Anterior cingulate cortex (tissue), 58 donors: Measurements from ENCODE around the gene COA6.

Experiments used
- DNase-seq, 58 donors: peaks; one replicate each; lab custom pipeline; 2025; lab: John Stamatoyannopoulos, UW

The COA6 gene

GRCh38 chr1:234373064-234373958, at the start of gene COA6:
TSS of gene COA6 (plus strand) at chr1:234373456. CDS start at chr1:234373467, 11 bp downstream.
- DNase-seq = peak; percentile 53 to 97 (median 90)

GRCh38 chr1:234324821-234325220, 48.4 kb upstream of the COA6 start:
- DNase-seq = no peak

- DNase-seq = no peak
Observed at GRCh38 chr1:234325878-234326496, 47.3 kb upstream of the COA6 start.

GRCh38 chr1:234326497-234327366, 46.5 kb upstream of the COA6 start:
- DNase-seq = peak in 21 of 58 donors; percentile 6 to 50 (median 19)

GRCh38 chr1:234327577-234328164, 45.6 kb upstream of the COA6 start:
- DNase-seq = no peak

GRCh38 chr1:234330843-234331215, 42.4 kb upstream of the COA6 start:
- DNase-seq = no peak

GRCh38 chr1:234331507-234331906, 41.7 kb upstream of the COA6 start:
- DNase-seq = no peak

- DNase-seq = no peak
Observed at GRCh38 chr1:234336359-234336758, 36.9 kb upstream of the COA6 start.

GRCh38 chr1:234337233-234337632, 36.0 kb upstream of the COA6 start:
- no peak for DNase-seq

GRCh38 chr1:234340528-234340927, 32.7 kb upstream of the COA6 start:
- DNase-seq = no peak

- DNase-seq = no peak
Observed at GRCh38 chr1:234342774-234343173, 30.5 kb upstream of the COA6 start.

GRCh38 chr1:234345237-234345636, 28.0 kb upstream of the COA6 start:
- no peak for DNase-seq

- DNase-seq = no peak
Observed at GRCh38 chr1:234348964-234349363, 24.3 kb upstream of the COA6 start.

GRCh38 chr1:234355782-234356510, 17.3 kb upstream of the COA6 start:
- DNase-seq = no peak

- DNase-seq = peak in 13 of 58 donors; percentile 3 to 29 (median 11)
Observed at GRCh38 chr1:234356615-234357269, 16.5 kb upstream of the COA6 start.

GRCh38 chr1:234357831-234358230, 15.4 kb upstream of the COA6 start:
- no peak for DNase-seq

- DNase-seq = no peak
Observed at GRCh38 chr1:234361102-234361603, 12.1 kb upstream of the COA6 start.

GRCh38 chr1:234362558-234362957, 10.7 kb upstream of the COA6 start:
- DNase-seq = no peak
